ENCODE measurements around the gene DUSP7. TPM values are rescaled to one million over a fixed set of nuclear protein-coding genes. Genes with fewer than 3 reads are reported as not detected.

Gene DUSP7
- total and polyA plus RNA-seq, 2 donors from 2014 or later: 10.1 to 19.8 TPM

GRCh38 chr3:52055537-52056351, 627 bp downstream of the DUSP7 start:
- DNase-seq (peak; percentile 49 to 88 (median 78)), FAIRE-seq (no peak)
- H3K9ac ChIP-seq (ENCODE audit: low read length in 3 of 3): peak overlapping the region; percentile 49 to 86 (median 86)
- H3K36me3 ChIP-seq (ENCODE audit: control insufficient read depth in 2 of 3, insufficient read depth in 3 of 3, low read length in 3 of 3): peaks cover 0 to 8% (median 7%) of the 10 kb centered on the region in 3 donors
- no peaks in the 10 kb centered on the region for H3K9me3 ChIP-seq (ENCODE audit: control insufficient read depth in 2 of 3, insufficient read depth in 1 of 3, low read length in 3 of 3)
- TF ChIP-seq CTCF (IDR thresholded peaks at IDR 0.05; ENCODE audit: borderline replicate concordance, extremely low read depth, insufficient read depth): peak; percentile 23
- peak overlapping the region; percentile 70 to 74 (median 73) for H3K4me3 ChIP-seq (ENCODE audit: low read length in 3 of 3)
- H3K27ac ChIP-seq (ENCODE audit: low read depth in 2 of 2, low read length in 2 of 2): peak overlapping the region; percentile 63 to 71
- no peaks in the 10 kb centered on the region for H3K27me3 ChIP-seq (ENCODE audit: control insufficient read depth, insufficient read depth, low read length)
- intact Hi-C loops (cut with DNase I): no loop called here
- H3K4me1 ChIP-seq (ENCODE audit: control insufficient read depth in 2 of 3, insufficient read depth in 2 of 3, low read depth in 1 of 3, low read length in 3 of 3): peaks cover 0 to 44% (median 15%) of the 10 kb centered on the region in 3 donors

- TF ChIP-seq CTCF (IDR thresholded peaks at IDR 0.05; ENCODE audit: borderline replicate concordance, extremely low read depth, insufficient read depth): peak; percentile 5
- Histone ChIP-seq H3K27ac (ENCODE audit: low read depth in 2 of 2, low read length in 2 of 2) (peak overlapping the region; percentile 63 to 71), H3K4me1 (ENCODE audit: control insufficient read depth in 2 of 3, insufficient read depth in 2 of 3, low read depth in 1 of 3, low read length in 3 of 3) (peaks cover 0 to 47% (median 15%) of the 10 kb centered on the region in 3 donors), H3K27me3 (ENCODE audit: control insufficient read depth, insufficient read depth, low read length) (no peaks in the 10 kb centered on the region), H3K4me3 (ENCODE audit: low read length in 3 of 3) (peak overlapping the region; percentile 70 to 74 (median 73)), H3K9ac (ENCODE audit: low read length in 3 of 3) (peak overlapping the region; percentile 49 to 86 (median 86)), H3K9me3 (ENCODE audit: control insufficient read depth in 2 of 3, insufficient read depth in 1 of 3, low read length in 3 of 3) (no peaks in the 10 kb centered on the region), H3K36me3 (ENCODE audit: control insufficient read depth in 2 of 3, insufficient read depth in 3 of 3, low read length in 3 of 3) (peaks cover 0 to 11% (median 8%) of the 10 kb centered on the region in 3 donors)
- FAIRE-seq (no peak), DNase-seq (peak in 3 of 5 donors; percentile 36 to 78 (median 39))
- intact Hi-C loops (cut with DNase I): no loop called here
Measured at GRCh38 chr3:52054661-52055511, 1.5 kb downstream of the DUSP7 start.

GRCh38 chr3:52053307-52054304, 2.8 kb downstream of the DUSP7 start:
- peak overlapping the region in 2 of 3 donors; percentile 45 to 74 for H3K4me3 ChIP-seq (ENCODE audit: low read length in 3 of 3)

More at GRCh38 chr3:52053307-52054304, 2.8 kb downstream of the DUSP7 start:
- peak in 3 of 5 donors; percentile 35 to 71 (median 62) for DNase-seq
- peaks cover 0 to 47% (median 15%) of the 10 kb centered on the region in 3 donors for H3K4me1 ChIP-seq (ENCODE audit: control insufficient read depth in 2 of 3, insufficient read depth in 2 of 3, low read depth in 1 of 3, low read length in 3 of 3)
- FAIRE-seq: no peak
- H3K36me3 ChIP-seq (ENCODE audit: control insufficient read depth in 2 of 3, insufficient read depth in 3 of 3, low read length in 3 of 3): peaks cover 0 to 18% (median 8%) of the 10 kb centered on the region in 3 donors
- H3K27me3 ChIP-seq (ENCODE audit: control insufficient read depth, insufficient read depth, low read length): no peaks in the 10 kb centered on the region
- peak overlapping the region; percentile 52 to 73 for H3K27ac ChIP-seq (ENCODE audit: low read depth in 2 of 2, low read length in 2 of 2)
- H3K9ac ChIP-seq (ENCODE audit: low read length in 3 of 3): peak overlapping the region in 1 of 3 donors; percentile 44
- no peaks in the 10 kb centered on the region for H3K9me3 ChIP-seq (ENCODE audit: control insufficient read depth in 2 of 3, insufficient read depth in 1 of 3, low read length in 3 of 3)
- TF ChIP-seq CTCF (IDR thresholded peaks at IDR 0.05; ENCODE audit: borderline replicate concordance, extremely low read depth, insufficient read depth): peak; percentile 37
- intact Hi-C loops (cut with DNase I): no loop called here
